ENCODE results near the gene WWC2. TPM values are rescaled to one million over a fixed set of nuclear protein-coding genes. Genes with fewer than 3 reads are reported as not detected.

The WWC2 gene
- total RNA-seq, 1 experiment from 2014 or later: 80.3 TPM

DNA sequence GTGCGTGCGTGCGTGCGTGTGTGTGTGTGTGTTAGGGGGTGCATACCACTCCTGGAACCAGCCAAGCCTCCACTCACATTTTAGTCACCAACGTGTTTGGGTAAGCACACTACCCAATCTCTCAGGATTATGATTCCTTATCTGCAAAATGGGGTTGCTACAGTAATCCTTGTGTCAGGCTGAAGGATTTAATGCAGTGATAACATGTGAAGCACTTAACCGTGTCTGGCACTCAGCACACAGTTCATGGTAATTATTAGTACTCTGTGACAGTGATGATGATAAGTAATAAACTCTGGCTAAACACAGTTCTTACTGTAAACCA, 163.7 kb downstream of the WWC2 start:
- H3K4me3 ChIP-seq (ENCODE audit: low read depth in 2 of 2, low read length in 2 of 2): no peak overlapping the region
- H3K27me3 ChIP-seq (ENCODE audit: control insufficient read depth, insufficient read depth, low read length): no peaks in the 10 kb centered on the region
- in situ Hi-C loops (cut with HindIII; ENCODE audit: low pct_unique_long_range_greater_than_20kb, low sequenced_read_pairs) (no loop called here), intact Hi-C loops (cut with micrococcal nuclease; ENCODE audit: unreplicated experiment) (loop anchor here (1.0 to 5.0 kb wide), 2 partner anchors 189 to 325 kb away; no protein-coding TSS in a partner anchor)
- BruUV-seq (replicated peaks): no TSS peak
- peaks cover 12% of the 10 kb centered on the region for H3K4me1 ChIP-seq (ENCODE audit: control insufficient read depth, insufficient read depth, low read length)
- peaks cover 17% of the 10 kb centered on the region for H3K36me3 ChIP-seq (ENCODE audit: control insufficient read depth, insufficient read depth, low read length)
- TF ChIP-seq POLR2AphosphoS5 (IDR thresholded peaks at IDR 0.05; ENCODE audit: low read depth, low read length) (no peak), SIN3A (IDR thresholded peaks at IDR 0.05; ENCODE audit: borderline replicate concordance, insufficient read depth, low read depth, low read length) (no peak), TCF7L2 (IDR thresholded peaks at IDR 0.05; ENCODE audit: low read depth, low read length) (no peak)
- TF ChIP-seq, protein P1, sequence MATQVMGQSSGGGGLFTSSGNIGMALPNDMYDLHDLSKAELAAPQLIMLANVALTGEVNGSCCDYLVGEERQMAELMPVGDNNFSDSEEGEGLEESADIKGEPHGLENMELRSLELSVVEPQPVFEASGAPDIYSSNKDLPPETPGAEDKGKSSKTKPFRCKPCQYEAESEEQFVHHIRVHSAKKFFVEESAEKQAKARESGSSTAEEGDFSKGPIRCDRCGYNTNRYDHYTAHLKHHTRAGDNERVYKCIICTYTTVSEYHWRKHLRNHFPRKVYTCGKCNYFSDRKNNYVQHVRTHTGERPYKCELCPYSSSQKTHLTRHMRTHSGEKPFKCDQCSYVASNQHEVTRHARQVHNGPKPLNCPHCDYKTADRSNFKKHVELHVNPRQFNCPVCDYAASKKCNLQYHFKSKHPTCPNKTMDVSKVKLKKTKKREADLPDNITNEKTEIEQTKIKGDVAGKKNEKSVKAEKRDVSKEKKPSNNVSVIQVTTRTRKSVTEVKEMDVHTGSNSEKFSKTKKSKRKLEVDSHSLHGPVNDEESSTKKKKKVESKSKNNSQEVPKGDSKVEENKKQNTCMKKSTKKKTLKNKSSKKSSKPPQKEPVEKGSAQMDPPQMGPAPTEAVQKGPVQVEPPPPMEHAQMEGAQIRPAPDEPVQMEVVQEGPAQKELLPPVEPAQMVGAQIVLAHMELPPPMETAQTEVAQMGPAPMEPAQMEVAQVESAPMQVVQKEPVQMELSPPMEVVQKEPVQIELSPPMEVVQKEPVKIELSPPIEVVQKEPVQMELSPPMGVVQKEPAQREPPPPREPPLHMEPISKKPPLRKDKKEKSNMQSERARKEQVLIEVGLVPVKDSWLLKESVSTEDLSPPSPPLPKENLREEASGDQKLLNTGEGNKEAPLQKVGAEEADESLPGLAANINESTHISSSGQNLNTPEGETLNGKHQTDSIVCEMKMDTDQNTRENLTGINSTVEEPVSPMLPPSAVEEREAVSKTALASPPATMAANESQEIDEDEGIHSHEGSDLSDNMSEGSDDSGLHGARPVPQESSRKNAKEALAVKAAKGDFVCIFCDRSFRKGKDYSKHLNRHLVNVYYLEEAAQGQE (IDR thresholded peaks at IDR 0.05; ENCODE audit: insufficient read depth in 1 of 2, low read depth in 2 of 2, low read length in 1 of 2): no peak
- TF ChIP-seq, protein P2, sequence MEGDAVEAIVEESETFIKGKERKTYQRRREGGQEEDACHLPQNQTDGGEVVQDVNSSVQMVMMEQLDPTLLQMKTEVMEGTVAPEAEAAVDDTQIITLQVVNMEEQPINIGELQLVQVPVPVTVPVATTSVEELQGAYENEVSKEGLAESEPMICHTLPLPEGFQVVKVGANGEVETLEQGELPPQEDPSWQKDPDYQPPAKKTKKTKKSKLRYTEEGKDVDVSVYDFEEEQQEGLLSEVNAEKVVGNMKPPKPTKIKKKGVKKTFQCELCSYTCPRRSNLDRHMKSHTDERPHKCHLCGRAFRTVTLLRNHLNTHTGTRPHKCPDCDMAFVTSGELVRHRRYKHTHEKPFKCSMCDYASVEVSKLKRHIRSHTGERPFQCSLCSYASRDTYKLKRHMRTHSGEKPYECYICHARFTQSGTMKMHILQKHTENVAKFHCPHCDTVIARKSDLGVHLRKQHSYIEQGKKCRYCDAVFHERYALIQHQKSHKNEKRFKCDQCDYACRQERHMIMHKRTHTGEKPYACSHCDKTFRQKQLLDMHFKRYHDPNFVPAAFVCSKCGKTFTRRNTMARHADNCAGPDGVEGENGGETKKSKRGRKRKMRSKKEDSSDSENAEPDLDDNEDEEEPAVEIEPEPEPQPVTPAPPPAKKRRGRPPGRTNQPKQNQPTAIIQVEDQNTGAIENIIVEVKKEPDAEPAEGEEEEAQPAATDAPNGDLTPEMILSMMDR (IDR thresholded peaks at IDR 0.05): no peak; the same call in 1 of the 2 replicates
- ATAC-seq: no peak
- ChIA-PET POLR2A (no interaction called here), CTCF (interaction anchor here (1.5 kb wide), 1 partner anchor 325 kb away, joined by 5 read pairs; no protein-coding TSS in a partner anchor)
- no peak for DNase-seq (ENCODE audit: low read depth, low spot score)
- no peak overlapping the region for H3K27ac ChIP-seq (ENCODE audit: low read length)
- H3K9me3 ChIP-seq (ENCODE audit: control insufficient read depth, insufficient read depth, low read depth, low read length): no peaks in the 10 kb centered on the region

GRCh38 chr4:183263787-183264386, 164.8 kb downstream of the WWC2 start:
- ATAC-seq (no peak), DNase-seq (ENCODE audit: low read depth, low spot score) (no peak)
- Histone ChIP-seq H3K27me3 (ENCODE audit: control insufficient read depth, insufficient read depth, low read length) (no peaks in the 10 kb centered on the region), H3K27ac (ENCODE audit: low read length) (no peak overlapping the region), H3K4me1 (ENCODE audit: control insufficient read depth, insufficient read depth, low read length) (peaks cover 12% of the 10 kb centered on the region), H3K36me3 (ENCODE audit: control insufficient read depth, insufficient read depth, low read length) (peaks cover 18% of the 10 kb centered on the region), H3K4me3 (ENCODE audit: low read depth in 2 of 2, low read length in 2 of 2) (no peak overlapping the region), H3K9me3 (ENCODE audit: control insufficient read depth, insufficient read depth, low read depth, low read length) (no peaks in the 10 kb centered on the region)
- intact Hi-C loops (cut with micrococcal nuclease; ENCODE audit: unreplicated experiment) (loop anchor here (5.0 kb wide), 1 partner anchor 327 kb away; no protein-coding TSS in a partner anchor), in situ Hi-C loops (cut with HindIII; ENCODE audit: low pct_unique_long_range_greater_than_20kb, low sequenced_read_pairs) (no loop called here)
- POLR2A ChIA-PET: interaction anchor here (0.5 kb wide), 1 partner anchor 1437 kb away, joined by 3 read pairs; no protein-coding TSS in a partner anchor
- BruUV-seq (replicated peaks): no TSS peak
- TF ChIP-seq POLR2AphosphoS5 (IDR thresholded peaks at IDR 0.05; ENCODE audit: low read depth, low read length) (no peak), SIN3A (IDR thresholded peaks at IDR 0.05; ENCODE audit: borderline replicate concordance, insufficient read depth, low read depth, low read length) (no peak), TCF7L2 (IDR thresholded peaks at IDR 0.05; ENCODE audit: low read depth, low read length) (no peak)
- TF ChIP-seq, protein P1 (IDR thresholded peaks at IDR 0.05; ENCODE audit: insufficient read depth in 1 of 2, low read depth in 2 of 2, low read length in 1 of 2): no peak
- TF ChIP-seq, protein P2 (IDR thresholded peaks at IDR 0.05): no peak
- CTCF ChIA-PET: no interaction called here
